GM12878 (cell line): ENCODE data around the gene ARHGEF11. TPM values are rescaled to one million over a fixed set of nuclear protein-coding genes. Genes with fewer than 3 reads are reported as not detected.

Experiments used
- ATAC-seq: fragments of 200-7000 bp; cut with Tn5 transposase; 3 replicates; pipeline ENCODE4 v1.9.1; 2020; ENCODE audit warnings: mild to moderate bottlenecking, moderate library complexity
- BruUV-seq: library from RNA; stranded (reverse); fragments of 400-500 nt; replicated peaks from 2 replicates; lab custom pipeline; 2021; lab: Mats Ljungman, UMichigan
- CTCF ChIA-PET: fragments of 300-600 bp; sonication (Branson Sonifier 250); formaldehyde crosslinking; extraction: SDS; loops from one replicate; lab custom pipeline; 2021; ENCODE audit warnings: inconsistent platforms; lab: Yijun Ruan, JAX
- POLR2A ChIA-PET: fragments of 350-600 bp; formaldehyde crosslinking; extraction: SDS; loops from one replicate; lab custom pipeline; 2021; ENCODE audit warnings: inconsistent platforms; lab: Charles Lee
- RAD21 ChIA-PET: fragments of 300-600 bp; sonication (Branson Sonifier 250); formaldehyde crosslinking; loops from one replicate; lab custom pipeline; 2023; ENCODE audit warnings: antibody characterized with exemption; ENCODE audit not compliant: unreplicated experiment; lab: Charles Lee
- SMC1A ChIA-PET: fragments of 300-600 bp; sonication (Branson Sonifier 250); formaldehyde crosslinking; loops from one replicate; lab custom pipeline; 2023; ENCODE audit not compliant: unreplicated experiment, uncharacterized antibody; lab: Charles Lee
- DNase-seq: peaks from one replicate; pipeline ENCODE4 v3.0.0-alpha.2; 2011; ENCODE audit warnings: low read depth, low spot score
- FAIRE-seq: peaks from 3 replicates; lab custom pipeline; 2011; peaks lifted over from hg19 to GRCh38; lab: Jason Lieb, UNC
- H2AFZ ChIP-seq: 2 replicates; pipeline ENCODE4 v1.6.0; 2011; ENCODE audit warnings: low read depth, low read length, control low read depth; ENCODE audit not compliant: control insufficient read depth
- H3K27ac ChIP-seq: 2 replicates; pipeline ENCODE4 v1.5.1; 2011; ENCODE audit warnings: control low read depth; ENCODE audit not compliant: control insufficient read depth, insufficient read depth
- H3K27me3 ChIP-seq, 2 experiments: replicated peaks in 1 of 2; 2 replicates each; pipeline versions ENCODE4 v1.6.0 to v1.6.1; 2011; ENCODE audit warnings: low read length in 1 of 2; ENCODE audit not compliant: control insufficient read depth in 2 of 2, insufficient read depth in 2 of 2
- H3K36me3 ChIP-seq, 2 experiments: 2 replicates each; pipeline ENCODE4 v1.5.1; 2011; ENCODE audit warnings: low read length in 1 of 2; ENCODE audit not compliant: control insufficient read depth in 2 of 2, insufficient read depth in 2 of 2
- H3K4me1 ChIP-seq: 2 replicates; pipeline ENCODE4 v1.6.1; 2011; ENCODE audit warnings: mild to moderate bottlenecking, low read length, moderate library complexity, mixed read lengths; ENCODE audit not compliant: control insufficient read depth, insufficient read depth
- H3K4me2 ChIP-seq: 2 replicates; pipeline ENCODE4 v1.6.0; 2011; ENCODE audit warnings: control low read depth; ENCODE audit not compliant: control insufficient read depth, insufficient read depth
- H3K4me3 ChIP-seq: fragments of 200-600 bp; sonication (generic); 2 replicates; pipeline ENCODE4 v1.5.1; 2016
- H3K79me2 ChIP-seq: 2 replicates; pipeline ENCODE4 v1.6.0; 2011; ENCODE audit warnings: low read length; ENCODE audit not compliant: control insufficient read depth, insufficient read depth
- H3K9ac ChIP-seq: 2 replicates; pipeline ENCODE4 v1.8.0; 2011; ENCODE audit warnings: low read length, control low read depth, mixed read lengths; ENCODE audit not compliant: control insufficient read depth, insufficient read depth
- H3K9me3 ChIP-seq: replicated peaks from 3 replicates; pipeline ENCODE4 v1.5.1; 2011; ENCODE audit warnings: mild to moderate bottlenecking, low read length; ENCODE audit not compliant: control insufficient read depth, insufficient read depth
- H4K20me1 ChIP-seq: 2 replicates; pipeline ENCODE4 v1.6.0; 2011; ENCODE audit not compliant: control insufficient read depth, insufficient read depth
- ATF7 ChIP-seq: fragments of 450-650 bp; IDR thresholded peaks from 2 replicates; pipeline ENCODE4 v1.6.1; 2016; ENCODE audit warnings: low read depth, mild to moderate bottlenecking
- BHLHE40 ChIP-seq, 2 experiments: fragments of 450-650 bp in 1 of 2; IDR thresholded peaks; 2 replicates each; pipeline ENCODE4 v1.6.1; 2011 to 2017; ENCODE audit warnings: low read depth in 2 of 2, borderline replicate concordance in 1 of 2, improper control_type of control experiment in 1 of 2, low read length in 1 of 2, mild to moderate bottlenecking in 1 of 2
- BMI1 ChIP-seq: fragments of 450-650 bp; IDR thresholded peaks from 2 replicates; pipeline ENCODE4 v1.6.1; 2016; ENCODE audit warnings: mild to moderate bottlenecking, moderate library complexity, borderline replicate concordance
- EGR1 ChIP-seq, 2 experiments: IDR thresholded peaks; 1 replicate in 1 of 2; 2 replicates in 1 of 2; pipeline ENCODE4 v1.6.1; 2011 to 2012; ENCODE audit warnings: low read depth in 2 of 2, low read length in 2 of 2, borderline replicate concordance in 1 of 2, mild to moderate bottlenecking in 1 of 2, moderate library complexity in 1 of 2
- HCFC1 ChIP-seq: fragments of 150-350 bp; IDR thresholded peaks from 2 replicates; pipeline ENCODE4 v1.6.1; 2014; ENCODE audit warnings: low read length
- JUND ChIP-seq: IDR thresholded peaks from 2 replicates; pipeline ENCODE4 v1.6.1; 2012; ENCODE audit warnings: low read depth, mild to moderate bottlenecking, low read length, improper control_type of control experiment, moderate library complexity
- LARP7 ChIP-seq: fragments of 450-650 bp; IDR thresholded peaks from 2 replicates; pipeline ENCODE4 v1.6.1; 2017; ENCODE audit warnings: mild to moderate bottlenecking
- MYB ChIP-seq: fragments of 150-350 bp; IDR thresholded peaks from 2 replicates; pipeline ENCODE4 v1.6.1; 2014; ENCODE audit warnings: mild to moderate bottlenecking, low read depth, low read length, borderline replicate concordance
- SIX5 ChIP-seq: IDR thresholded peaks from 2 replicates; pipeline ENCODE4 v1.6.1; 2011; ENCODE audit warnings: mild to moderate bottlenecking, low read depth, low read length, moderate library complexity; ENCODE audit not compliant: severe bottlenecking
- SPI1 ChIP-seq: IDR thresholded peaks from 2 replicates; pipeline ENCODE4 v1.6.1; 2011; ENCODE audit warnings: low read depth, mild to moderate bottlenecking, low read length, moderate library complexity, borderline replicate concordance; ENCODE audit not compliant: insufficient read depth
- ZNF24 ChIP-seq: fragments of 450-650 bp; IDR thresholded peaks from 2 replicates; pipeline ENCODE4 v1.6.1; 2017; ENCODE audit warnings: antibody characterized with exemption, mild to moderate bottlenecking
- ZNF274 ChIP-seq: IDR thresholded peaks from one replicate; pipeline ENCODE4 v1.8.0; 2011; ENCODE audit not compliant: insufficient read length, insufficient read depth
- WGBS: methylation state at CpG from one replicate; pipeline ENCODE4 v1.1.6; 2016; ENCODE audit warnings: low lambda C conversion rate; ENCODE audit not compliant: insufficient replicate concordance, insufficient coverage; ENCODE audit errors: missing lambda C conversion rate; 5-methylcytosine and 5-hydroxymethylcytosine counted together
- in situ Hi-C: fragments of 300-500 bp; cut with MboI; formaldehyde crosslinking; loops from 9 replicates; pipeline ENCODE4 v1.14.3; 2018; ENCODE audit warnings: mixed read lengths
- intact Hi-C: fragments of 100-400 bp; cut with micrococcal nuclease; formaldehyde crosslinking; loops from one replicate; pipeline ENCODE4 v1.14.2; 2022; ENCODE audit not compliant: unreplicated experiment
- polyA plus RNA-seq, 11 experiments: library from polyadenylated mRNA; depleted of rRNA in 4 of 11; unstranded in 6 of 11; stranded (reverse) in 5 of 11; fragments of >200 nt; fragmentation: Nextera tagmentation in 4 of 11; fragmentation: Illumina TruSeq in 1 of 11; extraction: Ambion mirVana in 4 of 11; extraction: Trizol in 1 of 11; gene quantifications; 1 replicate in 1 of 11; 2 replicates in 10 of 11; pipeline versions ENCODE4 v1.2.1 to v1.2.3, GENCODE V29; 2011 to 2016; ENCODE audit warnings: inconsistent platforms in 2 of 11, missing spikeins in 2 of 11, low read depth in 1 of 11
- total RNA-seq, 4 experiments: library from RNA; depleted of rRNA in 3 of 4; stranded (reverse); fragments of >200 nt in 3 of 4; fragmentation: Illumina TruSeq in 1 of 4; extraction: Trizol in 1 of 4; gene quantifications; 2 replicates each; pipeline versions ENCODE4 v1.2.1 to v1.2.3, GENCODE V29; 2013 to 2021
- TF ChIP-seq, protein P1 (sequence below): fragments of 450-650 bp; conservative IDR thresholded peaks from 2 replicates; pipeline ENCODE4 v1.6.1; 2017; ENCODE audit warnings: mild to moderate bottlenecking, moderate library complexity
- TF ChIP-seq, protein P2 (sequence below): fragments of 450-650 bp; IDR thresholded peaks from 2 replicates; pipeline ENCODE4 v1.6.1; 2017; ENCODE audit warnings: borderline replicate concordance

Gene ARHGEF11
- total and polyA plus RNA-seq, 10 of the 15 experiments (the other 5 are each of a cell fraction or from before 2014, with no cell fraction given): 0.05 to 12.7 (median 1.8) TPM

DNA sequence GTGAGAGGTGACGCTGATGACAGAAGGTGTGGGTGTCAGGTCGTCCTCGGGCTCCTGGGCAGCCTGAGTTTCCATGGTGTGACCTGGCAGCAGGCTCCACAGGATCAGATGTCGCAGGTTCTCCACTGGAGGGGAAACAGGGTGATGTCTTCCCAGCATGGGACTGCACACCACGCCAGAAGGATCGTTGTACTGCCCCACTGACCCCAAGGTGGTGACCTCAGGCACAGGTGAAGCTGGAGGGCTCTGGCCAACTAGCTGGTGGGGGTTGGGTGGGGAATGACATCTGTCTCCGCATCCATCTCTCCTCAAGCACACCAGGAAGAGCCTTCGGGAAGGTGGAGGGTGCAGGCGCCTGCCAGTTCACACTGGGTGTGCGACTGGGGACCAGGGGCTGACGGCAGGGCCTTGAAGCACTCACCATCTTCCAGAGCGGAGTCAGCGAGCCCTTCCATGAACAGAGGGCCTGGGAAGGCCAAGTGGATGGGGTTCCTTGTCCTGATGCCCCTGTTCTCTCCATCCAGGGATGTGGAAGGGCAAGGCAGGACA, 105.7 kb downstream of the ARHGEF11 start:
- H3K9me3 ChIP-seq: no peaks in the 10 kb centered on the region
- POLR2A ChIA-PET: no interaction called here
- no peak for ATAC-seq
- intact Hi-C loops (no loop called here), in situ Hi-C loops (no loop called here)
- no peaks in the 10 kb centered on the region for H3K79me2 ChIP-seq
- H3K4me1 ChIP-seq: no peaks in the 10 kb centered on the region; the same call in 1 of the 2 replicates
- TF ChIP-seq JUND (no peak), SIX5 (no peak)
- TF ChIP-seq, all 136 proteins: peak for 0
- WGBS: 42% methylated on average over 13 of the region's 13 CpGs
- CTCF ChIA-PET: interaction anchor here (1.1 to 1.4 kb wide), 3 partner anchors 101 to 134 kb away, joined by 3 to 6 read pairs (median 4); no protein-coding TSS in a partner anchor
- Histone ChIP-seq H3K27me3 (no peaks in the 10 kb centered on the region), H3K36me3 (peaks cover 0 to 7% of the 10 kb centered on the region in 2 experiments; a peak in 2 of 4 replicates), H3K27ac (no peak overlapping the region), H4K20me1 (no peaks in the 10 kb centered on the region), H2AFZ (no peak overlapping the region), H3K4me2 (no peak overlapping the region), H3K9ac (no peak overlapping the region), H3K4me3 (no peak overlapping the region)
- no peak for FAIRE-seq
- RAD21 ChIA-PET: interaction anchor here (1.3 kb wide), 1 partner anchor 135 kb away, joined by 3 read pairs; no protein-coding TSS in a partner anchor
- BruUV-seq: no TSS peak
- no peak for DNase-seq
- SMC1A ChIA-PET: no interaction called here

DNA sequence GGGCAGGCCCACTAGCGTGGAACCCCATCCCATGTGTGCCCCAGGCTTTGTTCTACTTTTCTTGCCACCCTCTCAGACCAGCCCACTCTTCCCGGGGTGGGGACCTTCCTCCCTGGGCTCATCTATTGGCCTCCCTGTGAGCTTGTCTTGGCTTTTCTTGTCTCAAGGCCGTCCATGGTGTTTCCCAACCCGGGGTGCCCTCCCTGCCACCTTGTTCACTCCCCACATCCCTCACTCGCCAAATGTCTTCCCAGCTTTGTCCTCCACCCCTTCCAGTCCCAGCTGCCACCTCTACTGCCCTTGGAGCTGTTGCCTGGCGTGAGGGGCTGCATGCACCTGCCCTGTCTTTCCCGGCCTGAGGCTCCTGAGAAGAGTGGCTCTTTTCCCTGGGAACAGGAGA, 106.7 kb downstream of the ARHGEF11 start:
- H4K20me1 ChIP-seq: no peaks in the 10 kb centered on the region
- ChIA-PET POLR2A (no interaction called here), RAD21 (interaction anchor here (1.3 kb wide), 1 partner anchor 136 kb away, joined by 3 read pairs; no protein-coding TSS in a partner anchor), CTCF (interaction anchor here (1.4 kb wide), 1 partner anchor 100 kb away, joined by 6 read pairs; no protein-coding TSS in a partner anchor), SMC1A (no interaction called here)
- H3K4me1 ChIP-seq: no peaks in the 10 kb centered on the region; the same call in 1 of the 2 replicates
- DNase-seq: no peak
- no peak for FAIRE-seq
- intact Hi-C loops: no loop called here
- BruUV-seq: no TSS peak
- H3K4me3 ChIP-seq: no peak overlapping the region
- H2AFZ ChIP-seq: no peak overlapping the region
- H3K36me3 ChIP-seq: peaks cover 0 to 6% of the 10 kb centered on the region in 2 experiments; a peak in 2 of 4 replicates
- in situ Hi-C loops: no loop called here
- no peaks in the 10 kb centered on the region for H3K9me3 ChIP-seq
- no peak overlapping the region for H3K9ac ChIP-seq
- H3K4me2 ChIP-seq: no peak overlapping the region
- 18% methylated on average over 7 of the region's 7 CpGs for WGBS
- no peaks in the 10 kb centered on the region for H3K27me3 ChIP-seq
- no peak overlapping the region for H3K27ac ChIP-seq
- no peaks in the 10 kb centered on the region for H3K79me2 ChIP-seq
- ATAC-seq: no peak
- TF ChIP-seq ZNF24 (no peak), BHLHE40 (IDR thresholded peaks at IDR 0.05; ENCODE audit: borderline replicate concordance in 1 of 2, low read depth in 2 of 2, low read length in 1 of 2) (no peak), ZNF274 (no peak), LARP7 (no peak), MYB (no peak), SPI1 (no peak), HCFC1 (no peak), EGR1 (IDR thresholded peaks at IDR 0.05; ENCODE audit: borderline replicate concordance in 1 of 2, low read depth in 2 of 2, low read length in 2 of 2) (no peak), BMI1 (no peak), ATF7 (no peak)
- TF ChIP-seq, protein P1, sequence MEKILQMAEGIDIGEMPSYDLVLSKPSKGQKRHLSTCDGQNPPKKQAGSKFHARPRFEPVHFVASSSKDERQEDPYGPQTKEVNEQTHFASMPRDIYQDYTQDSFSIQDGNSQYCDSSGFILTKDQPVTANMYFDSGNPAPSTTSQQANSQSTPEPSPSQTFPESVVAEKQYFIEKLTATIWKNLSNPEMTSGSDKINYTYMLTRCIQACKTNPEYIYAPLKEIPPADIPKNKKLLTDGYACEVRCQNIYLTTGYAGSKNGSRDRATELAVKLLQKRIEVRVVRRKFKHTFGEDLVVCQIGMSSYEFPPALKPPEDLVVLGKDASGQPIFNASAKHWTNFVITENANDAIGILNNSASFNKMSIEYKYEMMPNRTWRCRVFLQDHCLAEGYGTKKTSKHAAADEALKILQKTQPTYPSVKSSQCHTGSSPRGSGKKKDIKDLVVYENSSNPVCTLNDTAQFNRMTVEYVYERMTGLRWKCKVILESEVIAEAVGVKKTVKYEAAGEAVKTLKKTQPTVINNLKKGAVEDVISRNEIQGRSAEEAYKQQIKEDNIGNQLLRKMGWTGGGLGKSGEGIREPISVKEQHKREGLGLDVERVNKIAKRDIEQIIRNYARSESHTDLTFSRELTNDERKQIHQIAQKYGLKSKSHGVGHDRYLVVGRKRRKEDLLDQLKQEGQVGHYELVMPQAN: no peak
- TF ChIP-seq, protein P2, sequence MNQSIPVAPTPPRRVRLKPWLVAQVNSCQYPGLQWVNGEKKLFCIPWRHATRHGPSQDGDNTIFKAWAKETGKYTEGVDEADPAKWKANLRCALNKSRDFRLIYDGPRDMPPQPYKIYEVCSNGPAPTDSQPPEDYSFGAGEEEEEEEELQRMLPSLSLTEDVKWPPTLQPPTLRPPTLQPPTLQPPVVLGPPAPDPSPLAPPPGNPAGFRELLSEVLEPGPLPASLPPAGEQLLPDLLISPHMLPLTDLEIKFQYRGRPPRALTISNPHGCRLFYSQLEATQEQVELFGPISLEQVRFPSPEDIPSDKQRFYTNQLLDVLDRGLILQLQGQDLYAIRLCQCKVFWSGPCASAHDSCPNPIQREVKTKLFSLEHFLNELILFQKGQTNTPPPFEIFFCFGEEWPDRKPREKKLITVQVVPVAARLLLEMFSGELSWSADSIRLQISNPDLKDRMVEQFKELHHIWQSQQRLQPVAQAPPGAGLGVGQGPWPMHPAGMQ: no peak
